Brain pericyte (primary cell): Measurements from ENCODE around the gene MLANA.

Source experiments
- DNase-seq: peaks from one replicate; pipeline ENCODE4 v3.0.0-alpha.2; 2012; ENCODE audit warnings: low read depth, low spot score

The MLANA gene

GRCh38 chr9:5899292-5899691 lies 8.6 kb downstream of the MLANA start:
- DNase-seq, result no peak

DNA sequence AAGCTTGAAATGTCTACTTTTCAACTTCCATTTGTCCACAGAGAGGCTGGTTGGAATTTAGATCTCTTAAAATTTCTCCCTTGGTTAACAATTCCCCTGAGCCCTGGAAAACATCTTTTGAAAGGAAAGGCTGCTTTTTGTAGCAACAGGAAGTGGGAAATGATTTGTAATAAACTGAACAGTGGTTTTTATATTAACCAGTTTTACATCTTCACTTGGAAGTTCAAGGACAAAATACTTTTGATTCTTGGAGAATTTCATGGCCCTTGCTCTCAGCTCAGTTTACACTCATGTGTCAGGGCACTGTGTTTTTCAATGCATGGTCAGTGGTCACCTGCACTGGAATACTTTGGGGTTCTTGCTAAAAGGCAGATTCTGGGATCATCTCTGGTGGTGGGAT lies 9.9 kb downstream of the MLANA start:
- DNase-seq, result no peak

DNA sequence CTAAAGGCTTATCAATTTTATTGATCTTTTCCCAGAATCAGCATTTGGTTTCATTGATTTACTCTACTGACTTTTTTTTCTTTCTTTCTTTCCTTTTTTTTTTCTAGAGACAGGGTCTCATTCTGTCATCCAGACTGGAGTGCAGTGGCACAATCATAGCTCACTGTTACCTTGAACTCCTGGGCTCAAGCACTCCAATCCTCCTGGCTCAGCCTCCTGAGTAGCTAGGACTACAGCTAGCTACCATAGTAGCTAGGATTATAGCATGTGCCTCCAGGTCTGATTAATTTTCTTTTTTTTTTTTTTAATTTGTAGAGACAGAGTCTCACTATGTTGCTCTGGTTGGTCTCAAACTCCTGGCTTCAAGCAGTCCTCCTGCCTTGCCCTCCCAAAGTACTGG lies 11.7 kb downstream of the MLANA start:
- DNase-seq, result no peak

GRCh38 chr9:5908918-5909317 lies 18.2 kb downstream of the MLANA start:
- no peak for DNase-seq

- DNase-seq, result no peak
Observed at GRCh38 chr9:5909976-5910375, 19.3 kb downstream of the MLANA start.

DNA sequence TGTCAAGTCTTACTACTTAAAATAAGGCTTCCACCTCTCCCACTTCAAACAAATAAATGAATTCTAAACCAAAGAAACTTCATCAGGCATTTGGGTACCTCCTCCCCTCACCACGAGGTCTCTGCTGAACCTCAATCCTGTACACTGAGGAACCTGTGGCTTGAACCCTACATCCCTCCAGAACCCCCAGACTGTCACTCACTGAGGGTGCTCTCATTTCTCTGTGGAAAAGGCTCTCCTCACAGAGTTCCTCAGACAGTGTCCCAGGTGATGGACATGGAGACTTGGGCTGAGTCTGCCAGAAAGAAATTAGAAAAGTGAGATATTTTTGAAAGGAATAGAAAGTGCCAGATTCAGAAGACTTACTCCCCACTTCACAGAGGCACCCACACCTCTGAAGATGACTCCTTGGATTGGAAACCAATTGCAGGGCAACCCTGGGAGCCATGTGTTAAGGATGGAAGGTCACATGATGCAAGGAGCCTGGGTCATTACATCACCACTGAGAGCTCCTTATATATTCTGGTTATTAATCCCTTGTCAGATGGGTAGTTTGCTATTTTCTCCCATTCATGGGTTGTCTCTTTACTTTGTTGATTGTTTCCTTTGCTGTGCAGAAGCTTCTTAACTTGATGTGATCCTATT lies 19.8 kb downstream of the MLANA start:
- no peak for DNase-seq

DNA sequence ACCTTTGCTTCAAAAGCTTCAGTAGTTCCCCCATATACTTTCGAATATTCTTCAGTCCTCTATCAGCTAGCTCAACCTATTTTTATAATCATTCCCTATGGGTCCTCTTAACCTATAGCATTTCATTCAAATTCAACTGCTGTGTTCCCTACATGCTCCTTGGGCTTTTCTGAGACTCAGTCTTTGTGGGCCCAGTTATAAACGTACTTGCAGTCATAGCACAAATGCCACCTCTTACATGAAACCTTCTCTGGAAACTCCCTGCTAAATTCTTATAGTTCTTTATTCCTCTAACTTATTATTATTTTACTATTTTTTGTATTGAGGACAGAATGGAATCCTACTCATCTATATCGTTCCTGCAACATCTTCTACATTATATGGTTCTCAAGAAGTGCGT lies 24.7 kb downstream of the MLANA start:
- DNase-seq, result no peak

DNA sequence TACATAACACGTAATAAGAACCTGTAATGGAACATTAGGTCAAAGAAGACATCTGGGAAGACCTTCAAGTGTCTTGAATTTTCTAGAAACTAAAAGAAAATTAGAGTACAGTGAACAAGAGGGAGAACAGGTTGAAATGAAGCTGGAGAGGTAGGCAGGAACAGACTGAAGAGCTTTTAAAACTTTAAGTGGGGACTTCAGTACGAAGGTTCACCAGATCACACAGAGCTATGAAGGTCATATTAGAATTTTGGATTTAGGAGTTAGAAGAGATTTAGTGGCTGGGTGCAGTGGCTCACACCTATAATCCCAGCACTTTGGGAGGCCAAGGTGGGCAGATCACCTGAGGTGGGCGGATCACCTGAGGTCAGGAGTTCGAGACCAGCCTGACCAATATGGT lies 26.6 kb downstream of the MLANA start:
- DNase-seq, result no peak

GRCh38 chr9:5917888-5918287 lies 27.2 kb downstream of the MLANA start:
- DNase-seq, result no peak

GRCh38 chr9:5918460-5918859 lies 27.8 kb downstream of the MLANA start:
- no peak for DNase-seq

DNA sequence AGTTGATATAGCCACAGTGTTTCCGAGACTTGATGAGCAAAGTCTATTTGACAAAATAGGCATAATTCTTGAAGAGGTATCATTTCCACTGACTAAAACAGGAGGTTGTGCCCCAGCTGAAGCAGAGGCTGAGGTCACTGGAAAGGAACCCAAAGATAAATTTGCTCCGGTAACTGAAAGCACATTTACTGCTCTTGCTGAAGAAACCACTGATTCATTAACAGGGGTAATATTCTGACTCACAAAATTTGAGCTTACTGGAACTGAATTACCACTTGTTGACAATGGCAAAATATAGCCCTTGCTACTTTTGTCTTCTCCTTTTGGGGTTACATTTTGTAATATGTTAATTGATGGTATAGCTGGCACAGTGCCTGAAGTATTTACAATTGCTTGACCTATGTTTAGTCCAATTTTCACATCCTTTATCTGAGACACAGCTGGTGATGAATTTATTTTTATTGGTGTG lies 30.2 kb downstream of the MLANA start:
- DNase-seq, result no peak

- DNase-seq, result no peak
Observed at GRCh38 chr9:5922192-5922591, 31.5 kb downstream of the MLANA start.

DNA sequence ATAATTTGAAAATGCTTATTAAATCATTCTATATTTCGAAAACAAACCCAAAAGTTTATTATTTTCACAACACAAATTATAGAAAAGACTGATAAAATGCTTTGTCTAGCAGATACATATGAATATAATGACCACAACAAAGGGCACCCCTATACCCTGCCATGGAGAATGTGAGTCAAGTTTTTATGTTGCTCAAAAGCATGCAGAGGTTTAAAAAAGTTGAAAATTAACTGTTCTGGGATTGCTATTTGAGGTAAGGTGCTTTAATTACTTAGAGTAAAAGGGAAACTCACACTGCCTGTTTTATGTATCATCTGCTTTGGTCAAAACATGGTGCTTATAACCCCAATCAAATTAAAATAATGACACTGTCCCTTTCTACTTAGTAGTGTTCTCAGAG lies 41.0 kb downstream of the MLANA start:
- no peak for DNase-seq

DNA sequence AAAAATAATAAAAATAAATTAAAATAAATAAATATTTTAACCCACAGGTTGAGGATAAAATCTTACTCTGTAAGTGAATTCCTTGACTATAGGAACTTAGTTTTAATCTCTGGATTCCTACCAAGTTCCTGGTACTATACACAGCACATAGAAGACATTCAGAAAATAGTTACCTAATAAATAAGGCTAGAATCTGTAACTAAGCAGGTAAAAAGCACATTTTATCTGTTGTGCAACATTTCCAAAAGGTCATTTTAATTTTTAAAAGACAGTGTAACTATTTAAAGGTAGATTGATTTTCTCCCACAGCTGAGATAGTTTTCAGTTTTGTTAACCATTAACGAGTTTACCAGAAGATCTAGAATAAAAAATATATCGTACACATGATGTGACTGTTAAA lies 47.8 kb downstream of the MLANA start:
- DNase-seq, result no peak

GRCh38 chr9:5939530-5939929 lies 48.8 kb downstream of the MLANA start:
- DNase-seq, result no peak

- DNase-seq, result no peak
Observed at GRCh38 chr9:5941214-5941613, 50.5 kb downstream of the MLANA start.

- no peak for DNase-seq
Observed at GRCh38 chr9:5945112-5945511, 54.4 kb downstream of the MLANA start.

- no peak for DNase-seq
Observed at GRCh38 chr9:5947912-5948311, 57.2 kb downstream of the MLANA start.

- no peak for DNase-seq
Observed at GRCh38 chr9:5949103-5949699, 58.5 kb downstream of the MLANA start.

DNA sequence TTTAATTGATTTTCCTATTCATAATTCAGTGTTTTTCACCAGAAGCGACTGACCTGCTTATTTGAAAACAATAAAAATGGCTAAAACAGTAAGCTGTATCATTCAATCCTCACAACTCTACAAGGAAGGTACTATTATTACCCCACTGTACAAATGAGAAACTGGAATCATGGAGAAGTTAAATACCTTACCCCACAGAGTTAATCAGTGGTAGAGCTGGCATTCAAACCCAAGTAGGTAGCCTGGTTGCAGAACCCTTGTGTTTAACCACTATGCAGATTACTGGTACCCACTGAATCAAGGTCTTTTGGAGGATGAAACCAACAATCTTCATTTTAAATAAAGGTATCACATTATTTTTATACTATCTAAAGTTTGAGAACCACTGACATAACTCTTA lies 59.6 kb downstream of the MLANA start:
- no peak for DNase-seq

GRCh38 chr9:5951686-5952211 lies 61.1 kb downstream of the MLANA start:
- no peak for DNase-seq

GRCh38 chr9:5953743-5954707 lies 63.3 kb downstream of the MLANA start:
- DNase-seq, result no peak
